ENCODE results near the gene MMP21. TPM values are rescaled to one million over a fixed set of nuclear protein-coding genes. Genes with fewer than 3 reads are reported as not detected.

MMP21 gene
- total RNA-seq, 1 donor from 2014 or later, result not detected

- Histone ChIP-seq H3K27me3 (no peaks in the 10 kb centered on the region), H3K4me3 (no peak overlapping the region), H3K36me3 (peaks cover 0 to 65% of the 10 kb centered on the region in 2 donors), H3K4me1 (no peaks in the 10 kb centered on the region), H3K27ac (no peak overlapping the region), H3K9me3 (no peaks in the 10 kb centered on the region)
- no peak for DNase-seq (ENCODE audit: extremely low spot score in 2 of 2)
- intact Hi-C loops (cut with DNase I), result no loop called here
- TF ChIP-seq POLR2A (IDR thresholded peaks at IDR 0.05), result no peak
- no peak for TF ChIP-seq CTCF (IDR thresholded peaks at IDR 0.05)
- TF ChIP-seq POLR2AphosphoS5 (IDR thresholded peaks at IDR 0.05; ENCODE audit: insufficient read depth in 1 of 2, low read depth in 1 of 2), result no peak
Measured at GRCh38 chr10:125756196-125756595, 19.4 kb downstream of the MMP21 start.

- H3K9me3 ChIP-seq, result no peaks in the 10 kb centered on the region
- no peaks in the 10 kb centered on the region for H3K27me3 ChIP-seq
- H3K4me3 ChIP-seq, result no peak overlapping the region
- TF ChIP-seq CTCF (IDR thresholded peaks at IDR 0.05), result no peak
- TF ChIP-seq POLR2AphosphoS5 (IDR thresholded peaks at IDR 0.05; ENCODE audit: insufficient read depth in 1 of 2, low read depth in 1 of 2), result no peak
- no peak for TF ChIP-seq POLR2A (IDR thresholded peaks at IDR 0.05)
- H3K36me3 ChIP-seq, result peaks cover 0 to 83% of the 10 kb centered on the region in 2 donors
- intact Hi-C loops (cut with DNase I), result no loop called here
- no peak overlapping the region for H3K27ac ChIP-seq
- no peaks in the 10 kb centered on the region for H3K4me1 ChIP-seq
- no peak for DNase-seq (ENCODE audit: extremely low spot score in 2 of 2)
Measured at GRCh38 chr10:125747417-125747816, 28.2 kb downstream of the MMP21 start.

GRCh38 chr10:125744909-125745308 lies 30.7 kb downstream of the MMP21 start:
- Histone ChIP-seq H3K4me1 (no peaks in the 10 kb centered on the region), H3K27me3 (no peaks in the 10 kb centered on the region), H3K36me3 (peaks cover 0 to 86% of the 10 kb centered on the region in 2 donors), H3K4me3 (no peak overlapping the region), H3K9me3 (no peaks in the 10 kb centered on the region), H3K27ac (no peak overlapping the region)
- no peak for TF ChIP-seq POLR2A (IDR thresholded peaks at IDR 0.05)
- TF ChIP-seq CTCF (IDR thresholded peaks at IDR 0.05), result no peak
- no peak for TF ChIP-seq POLR2AphosphoS5 (IDR thresholded peaks at IDR 0.05; ENCODE audit: insufficient read depth in 1 of 2, low read depth in 1 of 2)
- intact Hi-C loops (cut with DNase I), result no loop called here
- no peak for DNase-seq (ENCODE audit: extremely low spot score in 2 of 2)

DNA sequence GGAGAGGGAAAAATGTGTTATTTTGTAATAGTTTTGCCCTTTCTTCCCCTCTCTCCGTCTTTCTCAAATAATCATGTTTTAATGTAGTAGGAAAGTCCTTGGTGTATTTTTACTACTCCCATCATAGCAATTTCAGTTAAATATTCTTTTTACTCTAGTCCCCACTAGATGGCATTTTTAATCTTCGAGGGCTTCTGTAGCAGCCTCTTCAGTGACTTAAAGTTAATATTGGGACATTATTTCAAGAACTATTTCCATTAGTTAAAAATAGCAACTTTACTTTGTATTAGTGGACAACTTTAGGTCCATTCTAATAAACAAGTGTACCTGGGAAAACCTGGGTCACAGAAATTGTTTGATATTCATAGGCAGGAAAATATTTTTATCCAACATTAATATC lies 33.2 kb downstream of the MMP21 start:
- intact Hi-C loops (cut with DNase I), result no loop called here
- no peaks in the 10 kb centered on the region for H3K27me3 ChIP-seq
- no peaks in the 10 kb centered on the region for H3K9me3 ChIP-seq
- TF ChIP-seq POLR2AphosphoS5 (IDR thresholded peaks at IDR 0.05; ENCODE audit: insufficient read depth in 1 of 2, low read depth in 1 of 2) (no peak), POLR2A (IDR thresholded peaks at IDR 0.05) (no peak), CTCF (IDR thresholded peaks at IDR 0.05) (no peak)
- no peak overlapping the region for H3K4me3 ChIP-seq
- H3K4me1 ChIP-seq, result no peaks in the 10 kb centered on the region
- no peak overlapping the region for H3K27ac ChIP-seq
- DNase-seq (ENCODE audit: extremely low spot score in 2 of 2), result no peak
- H3K36me3 ChIP-seq, result peaks cover 3 to 87% of the 10 kb centered on the region in 2 donors

GRCh38 chr10:125739994-125740679 lies 35.5 kb downstream of the MMP21 start:
- H3K27ac ChIP-seq, result no peak overlapping the region
- intact Hi-C loops (cut with DNase I), result no loop called here
- TF ChIP-seq POLR2A (IDR thresholded peaks at IDR 0.05), result no peak
- no peak for TF ChIP-seq POLR2AphosphoS5 (IDR thresholded peaks at IDR 0.05; ENCODE audit: insufficient read depth in 1 of 2, low read depth in 1 of 2)
- TF ChIP-seq CTCF (IDR thresholded peaks at IDR 0.05), result no peak
- DNase-seq (ENCODE audit: extremely low spot score in 2 of 2), result no peak
- H3K4me3 ChIP-seq, result no peak overlapping the region
- H3K9me3 ChIP-seq, result no peaks in the 10 kb centered on the region
- H3K27me3 ChIP-seq, result no peaks in the 10 kb centered on the region
- H3K4me1 ChIP-seq, result no peaks in the 10 kb centered on the region
- peaks cover 3 to 76% of the 10 kb centered on the region in 2 donors for H3K36me3 ChIP-seq
